Articular chondrocyte of knee joint (primary cell): Measurements from ENCODE around the gene SCYGR5. TPM values are rescaled to one million over a fixed set of nuclear protein-coding genes. Genes with fewer than 3 reads are reported as not detected.

Source experiments
- total RNA-seq: library from RNA; depleted of rRNA; stranded (reverse); fragments of >200 nt; gene quantifications from 2 replicates; pipeline ENCODE4 v1.2.3, GENCODE V29; 2012

SCYGR5 gene
- total RNA-seq = not detected in 2 replicates

GRCh38 chr2:227666631-227667170 is at the start of gene SCYGR5:
SCYGR5 (plus strand) TSS chr2:227666804; CDS start chr2:227666804, 0 bp downstream.

GRCh38 chr2:227617316-227618230 is 49.0 kb upstream of the SCYGR5 start, which contains the start of gene SCYGR4:
SCYGR4 (plus strand) TSS chr2:227617498; CDS start chr2:227617498, 0 bp downstream.

Other genes starting within 250 kb of the SCYGR5 start
- 75.3 and 80.1 TPM in 2 replicates for gene AGFG1, start 194.6 kb upstream of the SCYGR5 start, total RNA-seq
- gene SCYGR2, start 67.9 kb upstream of the SCYGR5 start, total RNA-seq = not detected in 2 replicates
- gene SCYGR3, start 52.0 kb upstream of the SCYGR5 start, total RNA-seq = not detected in 2 replicates
- 0.11 TPM in 1 of 2 replicates, not detected in the other for gene SCYGR4, start 49.3 kb upstream of the SCYGR5 start, total RNA-seq
- 9.3 and 9.9 TPM in 2 replicates for gene SLC19A3, start 51.2 kb downstream of the SCYGR5 start, total RNA-seq
- gene SCYGR6, start 58.0 kb downstream of the SCYGR5 start, total RNA-seq = not detected in 2 replicates
- not detected in 2 replicates for gene SCYGR7, start 61.5 kb downstream of the SCYGR5 start, total RNA-seq
- gene SCYGR8, start 79.1 kb downstream of the SCYGR5 start, total RNA-seq = not detected in 2 replicates
- not detected in 2 replicates for gene CCL20, start 147.0 kb downstream of the SCYGR5 start, total RNA-seq
- gene DAW1, start 204.8 kb downstream of the SCYGR5 start, total RNA-seq = 0.13 and 0.22 TPM in 2 replicates